Keratinocyte (primary cell): ENCODE data around the gene RAF1.

Source experiments
- CTCF ChIP-seq, 3 experiments: IDR thresholded peaks in 1 of 3; conservative IDR thresholded peaks in 1 of 3; optimal IDR thresholded peaks in 1 of 3; 2 replicates in 2 of 3; 3 replicates in 1 of 3; pipeline versions ENCODE3 to v1.5.1; 2011; ENCODE audit warnings: low read length in 3 of 3, mild to moderate bottlenecking in 3 of 3, moderate library complexity in 2 of 3, control low read depth in 1 of 3, inconsistent platforms in 1 of 3; ENCODE audit not compliant: insufficient read depth in 2 of 3; ENCODE audit errors: extremely low read depth in 1 of 3
- EZH2 ChIP-seq: IDR thresholded peaks from one replicate; pipeline ENCODE4 v1.6.1; 2012; ENCODE audit warnings: inconsistent platforms, mild to moderate bottlenecking, low read length, moderate library complexity

- TF ChIP-seq CTCF (optimal IDR thresholded peaks at IDR 0.05 in 1 of 3, IDR thresholded peaks at IDR 0.05 in 1 of 3, conservative IDR thresholded peaks at IDR 0.05 in 1 of 3; ENCODE audit: extremely low read depth in 1 of 3, insufficient read depth in 2 of 3, low read length in 3 of 3) (no peak), EZH2 (no peak)
Observed at GRCh38 chr3:12695916-12696315, 32.0 kb upstream of the RAF1 start.
